HepG2 (cell line): Measurements from ENCODE around the gene ACADS. TPM values are rescaled to one million over a fixed set of nuclear protein-coding genes. Genes with fewer than 3 reads are reported as not detected.

Experiments used
- ATAC-seq: fragments of 200-7000 bp; cut with Tn5 transposase; 3 replicates; pipeline ENCODE4 v1.9.1; 2020; ENCODE audit warnings: mild to moderate bottlenecking, moderate library complexity
- BruUV-seq: library from RNA; stranded (reverse); fragments of 400-500 nt; replicated peaks from 2 replicates; lab custom pipeline; 2021; lab: Mats Ljungman, UMichigan
- CTCF ChIA-PET: fragments of 300-600 bp; formaldehyde crosslinking; extraction: SDS; loops from one replicate; lab custom pipeline; 2021; ENCODE audit warnings: low total read pairs, inconsistent platforms, low intra/inter-chr PET ratio; lab: Yijun Ruan, JAX
- POLR2A ChIA-PET: fragments of 350-600 bp; sonication (Branson Sonifier 250); formaldehyde crosslinking; loops from one replicate; lab custom pipeline; 2020; ENCODE audit warnings: antibody characterized with exemption, inconsistent platforms; lab: Yijun Ruan, JAX
- DNase-seq: peaks from one replicate; pipeline ENCODE4 v3.0.0-alpha.2; 2015; ENCODE audit warnings: low spot score
- FAIRE-seq: peaks from 3 replicates; lab custom pipeline; 2011; peaks lifted over from hg19 to GRCh38; lab: Jason Lieb, UNC
- H2AFZ ChIP-seq: one replicate; pipeline ENCODE4 v1.6.1; 2011; ENCODE audit warnings: low read length, inconsistent platforms
- H3K27ac ChIP-seq: fragments of 300-600 bp; 3 replicates; pipeline ENCODE4 v1.8.0; 2011; ENCODE audit warnings: mixed run types, mild to moderate bottlenecking, mixed read lengths, low read length, inconsistent platforms; ENCODE audit not compliant: insufficient read depth; ENCODE audit errors: extremely low read length
- H3K27me3 ChIP-seq, 2 experiments: fragments of 200-600 bp in 1 of 2; 2 replicates in 1 of 2; 3 replicates in 1 of 2; pipeline versions ENCODE4 v1.6.0 to v1.8.0; 2011; ENCODE audit warnings: low read length in 2 of 2, mild to moderate bottlenecking in 2 of 2, moderate library complexity in 2 of 2, inconsistent platforms in 1 of 2; ENCODE audit not compliant: insufficient read depth in 2 of 2, control insufficient read depth in 1 of 2
- H3K36me3 ChIP-seq, 2 experiments: fragments of 200-600 bp in 1 of 2; replicated peaks in 1 of 2; 2 replicates in 1 of 2; 3 replicates in 1 of 2; pipeline versions ENCODE4 v1.5.1 to v1.8.0; 2011; ENCODE audit warnings: low read length in 2 of 2, inconsistent platforms in 1 of 2; ENCODE audit not compliant: insufficient read depth in 2 of 2, control insufficient read depth in 1 of 2
- H3K4me1 ChIP-seq: 2 replicates; pipeline ENCODE4 v1.5.1; 2012; ENCODE audit warnings: low read length, inconsistent platforms; ENCODE audit not compliant: insufficient read depth
- H3K4me2 ChIP-seq: 2 replicates; pipeline ENCODE4 v1.6.0; 2011; ENCODE audit warnings: low read depth, low read length, inconsistent platforms
- H3K4me3 ChIP-seq, 3 experiments: fragments of 200-600 bp in 1 of 3; sonication (generic), shearing (Covaris generic) in 1 of 3; replicated peaks in 1 of 3; 2 replicates each; pipeline ENCODE4 v1.5.1; 2011 to 2016; ENCODE audit warnings: low read length in 3 of 3, inconsistent platforms in 2 of 3, low read depth in 2 of 3, mild to moderate bottlenecking in 2 of 3, control low read depth in 1 of 3, mixed read lengths in 1 of 3; ENCODE audit not compliant: insufficient read depth in 1 of 3
- H3K79me2 ChIP-seq: one replicate; pipeline ENCODE4 v1.6.1; 2011; ENCODE audit warnings: low read length, inconsistent platforms; ENCODE audit not compliant: insufficient read depth
- H3K9ac ChIP-seq: 2 replicates; pipeline ENCODE4 v1.6.0; 2011; ENCODE audit warnings: mild to moderate bottlenecking, low read depth, low read length, inconsistent platforms; ENCODE audit not compliant: insufficient read depth
- H3K9me3 ChIP-seq: 2 replicates; pipeline ENCODE4 v1.5.1; 2012; ENCODE audit warnings: mild to moderate bottlenecking, low read length
- H4K20me1 ChIP-seq: 2 replicates; pipeline ENCODE4 v1.6.0; 2011; ENCODE audit warnings: inconsistent platforms, mild to moderate bottlenecking, low read length, moderate library complexity; ENCODE audit not compliant: insufficient read depth
- BHLHE40 ChIP-seq: IDR thresholded peaks from 2 replicates; pipeline ENCODE4 v1.6.1; 2011; ENCODE audit warnings: low read length, improper control_type of control experiment
- MEIS2 ChIP-seq: sonication (generic); formaldehyde crosslinking; IDR thresholded peaks from 2 replicates; pipeline ENCODE4 v1.9.0; 2021; ENCODE audit warnings: mild to moderate bottlenecking, missing genetic modification reagents
- POLR2G ChIP-seq: fragments of 200-400 bp; formaldehyde crosslinking; IDR thresholded peaks from 2 replicates; pipeline ENCODE4 v1.6.1; 2018; ENCODE audit warnings: mild to moderate bottlenecking, low read depth, low read length, moderate library complexity
- RAD21 ChIP-seq: fragments of 450-650 bp; formaldehyde crosslinking; IDR thresholded peaks from 2 replicates; pipeline ENCODE4 v1.5.0; 2020; ENCODE audit warnings: mild to moderate bottlenecking
- ZBTB33 ChIP-seq: sonication (generic); formaldehyde crosslinking; IDR thresholded peaks from 2 replicates; pipeline ENCODE4 v1.4.0; 2020; ENCODE audit warnings: missing genetic modification reagents
- ZNF260 ChIP-seq: sonication (generic); formaldehyde crosslinking; IDR thresholded peaks from 2 replicates; pipeline ENCODE4 v1.4.0; 2020; ENCODE audit warnings: missing genetic modification reagents, low read depth, mild to moderate bottlenecking, borderline replicate concordance
- ZNF570 ChIP-seq: sonication (generic); formaldehyde crosslinking; IDR thresholded peaks from 2 replicates; pipeline ENCODE4 v1.4.0; 2020; ENCODE audit warnings: mild to moderate bottlenecking, missing genetic modification reagents, borderline replicate concordance
- ZNF678 ChIP-seq: sonication (generic); formaldehyde crosslinking; IDR thresholded peaks from 2 replicates; pipeline ENCODE4 v1.4.0; 2020; ENCODE audit warnings: mild to moderate bottlenecking, missing genetic modification reagents
- ZNF713 ChIP-seq: sonication (generic); formaldehyde crosslinking; IDR thresholded peaks from 2 replicates; pipeline ENCODE4 v1.4.0; 2020; ENCODE audit warnings: mild to moderate bottlenecking, missing genetic modification reagents
- WGBS: methylation state at CpG from one replicate; pipeline ENCODE4 v1.1.6; 2017; ENCODE audit warnings: low lambda C conversion rate; 5-methylcytosine and 5-hydroxymethylcytosine counted together
- in situ Hi-C: cut with HindIII; loops from 2 replicates; pipeline ENCODE4 v1.10.0; 2017; ENCODE audit warnings: low pct_unique_long_range_greater_than_20kb; ENCODE audit not compliant: extremely low pct_ligation_motif_present
- intact Hi-C: fragments of 100-400 bp; cut with micrococcal nuclease; formaldehyde crosslinking; loops from one replicate; pipeline ENCODE4 v1.10.0; 2022; ENCODE audit not compliant: unreplicated experiment
- polyA plus RNA-seq, 8 experiments: library from polyadenylated mRNA; depleted of rRNA in 3 of 8; stranded (reverse) in 7 of 8; unstranded in 1 of 8; fragments of >200 nt; fragmentation: Illumina TruSeq in 4 of 8; extraction: Trizol in 4 of 8; gene quantifications; 2 replicates each; pipeline versions ENCODE4 v1.2.1 to v1.2.3, GENCODE V29; 2011 to 2016; ENCODE audit warnings: low read depth in 4 of 8, missing spikeins in 1 of 8, mixed read lengths in 1 of 8; ENCODE audit not compliant: insufficient read depth in 1 of 8
- total RNA-seq, 5 experiments: library from RNA; depleted of rRNA; stranded (reverse); fragments of >200 nt; fragmentation: Illumina TruSeq; extraction: Trizol; gene quantifications; 2 replicates each; pipeline ENCODE4 v1.2.3, GENCODE V29; 2016; ENCODE audit warnings: low read depth in 1 of 5

Gene ACADS
- total and polyA plus RNA-seq, 2 of the 13 experiments (the other 11 are each of a cell fraction or from before 2014, with no cell fraction given): 17.4 to 27.7 TPM

- FAIRE-seq (no peak), ATAC-seq (no peak), DNase-seq (no peak)
- no peak overlapping the region for H2AFZ ChIP-seq
- WGBS: 92% methylated on average over 6 of the region's 9 CpGs
- no peaks in the 10 kb centered on the region for H3K27me3 ChIP-seq
- H3K9ac ChIP-seq: no peak overlapping the region
- in situ Hi-C loops: no loop called here
- no peak for TF ChIP-seq BHLHE40
- no peak for TF ChIP-seq ZNF260 (CRISPR knock-in tag)
- no peak for TF ChIP-seq MEIS2
- TF ChIP-seq ZNF713 (CRISPR knock-in tag): no peak
- TF ChIP-seq ZBTB33 (CRISPR knock-in tag): no peak
- TF ChIP-seq ZNF570 (CRISPR knock-in tag): no peak
- TF ChIP-seq ZNF678 (CRISPR knock-in tag): no peak
- TF ChIP-seq RAD21 (CRISPR knock-in tag): no peak
- TF ChIP-seq POLR2G: no peak
- POLR2A ChIA-PET: no interaction called here
- intact Hi-C loops: no loop called here
- no peaks in the 10 kb centered on the region for H3K9me3 ChIP-seq
- H3K4me3 ChIP-seq: no peak overlapping the region
- no peaks in the 10 kb centered on the region for H4K20me1 ChIP-seq
- no peaks in the 10 kb centered on the region for H3K79me2 ChIP-seq
- H3K36me3 ChIP-seq: peaks cover 9 to 65% of the 10 kb centered on the region in 2 experiments
- H3K27ac ChIP-seq: no peak overlapping the region
- H3K4me1 ChIP-seq: peaks cover 23% of the 10 kb centered on the region
- CTCF ChIA-PET: no interaction called here
- no TSS peak for BruUV-seq
- no peak overlapping the region for H3K4me2 ChIP-seq
Observed at GRCh38 chr12:120718055-120718454, 7.6 kb upstream of the ACADS start.
